Fibroblast of the aortic adventitia (primary cell): ENCODE measurements around the gene CACNA2D1. TPM values are rescaled to one million over a fixed set of nuclear protein-coding genes. Genes with fewer than 3 reads are reported as not detected.
A peak's percentile ranks its signal among the peaks of the same experiment; 100 is the strongest.

Source experiments
- DNase-seq: peaks from one replicate; pipeline ENCODE4 v3.0.0-alpha.2; 2010; ENCODE audit warnings: low read depth
- H3K4me3 ChIP-seq: 2 replicates; pipeline ENCODE4 v1.5.1; 2011; ENCODE audit warnings: low read depth, mild to moderate bottlenecking, control low read depth, low read length, moderate library complexity
- CTCF ChIP-seq: IDR thresholded peaks from 2 replicates; pipeline ENCODE4 v1.5.1; 2011; ENCODE audit warnings: mild to moderate bottlenecking, low read length, control low read depth, inconsistent platforms; ENCODE audit not compliant: insufficient read depth
- total RNA-seq: library from RNA; depleted of rRNA; stranded (reverse); fragments of >200 nt; gene quantifications from 2 replicates; pipeline ENCODE4 v1.2.3, GENCODE V29; 2012; ENCODE audit warnings: low replicate concordance

Gene CACNA2D1
- total RNA-seq, 1 donor: 90.5 TPM

- TF ChIP-seq CTCF: no peak
- no peak for DNase-seq
- H3K4me3 ChIP-seq: no peak overlapping the region
Measured at GRCh38 chr7:82284936-82285519, 158.5 kb downstream of the CACNA2D1 start.

GRCh38 chr7:82275342-82275741, 168.2 kb downstream of the CACNA2D1 start:
- no peak for TF ChIP-seq CTCF
- H3K4me3 ChIP-seq: no peak overlapping the region
- no peak for DNase-seq

- no peak overlapping the region for H3K4me3 ChIP-seq
- TF ChIP-seq CTCF: no peak
- DNase-seq: no peak
Measured at GRCh38 chr7:82274681-82275080, 168.9 kb downstream of the CACNA2D1 start.

- DNase-seq: no peak
- no peak for TF ChIP-seq CTCF
- H3K4me3 ChIP-seq: no peak overlapping the region
Measured at GRCh38 chr7:82273886-82274285, 169.7 kb downstream of the CACNA2D1 start.

- H3K4me3 ChIP-seq: no peak overlapping the region
- TF ChIP-seq CTCF: no peak
- no peak for DNase-seq
Measured at GRCh38 chr7:82270870-82271269, 172.7 kb downstream of the CACNA2D1 start.

- peak; percentile 25 for DNase-seq
- H3K4me3 ChIP-seq: no peak overlapping the region
- no peak for TF ChIP-seq CTCF
Measured at GRCh38 chr7:82268632-82269031, 174.9 kb downstream of the CACNA2D1 start.

- no peak for DNase-seq
- no peak for TF ChIP-seq CTCF
- no peak overlapping the region for H3K4me3 ChIP-seq
Measured at GRCh38 chr7:82266081-82266480, 177.5 kb downstream of the CACNA2D1 start.
